A549 (cell line): ENCODE data around the gene LRRC2. TPM values are rescaled to one million over a fixed set of nuclear protein-coding genes. Genes with fewer than 3 reads are reported as not detected.

ENCODE experiments used
- ATAC-seq, 2 experiments: fragments of 200-7000 bp in 1 of 2; fragments of >200 bp in 1 of 2; cut with Nextera tagmentation in 1 of 2; cut with Tn5 transposase in 1 of 2; 3 replicates each; pipeline versions ENCODE4 v1.8.0 to v1.9.1; 2018 to 2020; ENCODE audit warnings: mild to moderate bottlenecking in 1 of 2, moderate library complexity in 1 of 2
- CTCF ChIA-PET: fragments of 300-600 bp; sonication (Branson Sonifier 250); formaldehyde crosslinking; extraction: SDS; loops from one replicate; lab custom pipeline; 2021; ENCODE audit warnings: antibody characterized with exemption, inconsistent platforms; lab: Yijun Ruan, JAX
- POLR2A ChIA-PET: fragments of 350-600 bp; formaldehyde crosslinking; extraction: SDS; loops from one replicate; lab custom pipeline; 2021; ENCODE audit warnings: antibody characterized with exemption, inconsistent platforms; lab: Yijun Ruan, JAX
- DNase-seq, 2 experiments: peaks; one replicate each; pipeline versions ENCODE4 v3.0.0 to v3.0.0-alpha.2; 2011 to 2016; ENCODE audit warnings: low read depth in 1 of 2, low spot score in 1 of 2
- FAIRE-seq: peaks from 2 replicates; lab custom pipeline; 2011; peaks lifted over from hg19 to GRCh38; lab: Jason Lieb, UNC
- H3K27ac ChIP-seq, 2 experiments: fragments of >200 bp; sonication (Bioruptor Twin); formaldehyde crosslinking; 3 replicates each; pipeline ENCODE4 v1.5.1; 2016 to 2017
- H3K4me1 ChIP-seq: fragments of >200 bp; sonication (Bioruptor Twin); formaldehyde crosslinking; 3 replicates; pipeline ENCODE4 v1.6.1; 2016
- H3K4me2 ChIP-seq: fragments of >200 bp; sonication (Bioruptor Twin); formaldehyde crosslinking; 3 replicates; pipeline ENCODE4 v1.6.1; 2016
- H3K4me3 ChIP-seq: fragments of >200 bp; sonication (Bioruptor Twin); formaldehyde crosslinking; 3 replicates; pipeline ENCODE4 v1.5.1; 2016
- H3K9me3 ChIP-seq: fragments of >200 bp; sonication (Bioruptor Twin); formaldehyde crosslinking; 3 replicates; pipeline ENCODE4 v1.6.1; 2016
- ATOH8 ChIP-seq: fragments of 250-450 bp; sonication (Bioruptor Pico); IDR thresholded peaks from 2 replicates; pipeline ENCODE4 v1.5.0; 2020; ENCODE audit warnings: low read depth, mild to moderate bottlenecking, moderate library complexity
- CBX8 ChIP-seq: fragments of 200-600 bp; sonication (generic); IDR thresholded peaks from 2 replicates; pipeline ENCODE4 v1.6.1; 2016
- CHD4 ChIP-seq: fragments of 200-600 bp; sonication (generic); IDR thresholded peaks from 2 replicates; pipeline ENCODE4 v1.6.1; 2016; ENCODE audit warnings: antibody characterized with exemption, mild to moderate bottlenecking, borderline replicate concordance
- CTCF ChIP-seq: fragments of >200 bp; sonication (Bioruptor Twin); formaldehyde crosslinking; IDR thresholded peaks from 3 replicates; pipeline ENCODE4 v1.5.1; 2016
- E2F6 ChIP-seq: IDR thresholded peaks from 2 replicates; pipeline ENCODE4 v1.6.1; 2012; ENCODE audit warnings: low read depth, borderline replicate concordance
- EP300 ChIP-seq, 2 experiments: fragments of >200 bp; sonication (Bioruptor Twin); formaldehyde crosslinking; IDR thresholded peaks; 2 replicates in 1 of 2; 3 replicates in 1 of 2; pipeline ENCODE4 v1.6.1; 2016 to 2017
- GATA3 ChIP-seq: IDR thresholded peaks from 2 replicates; pipeline ENCODE4 v1.6.1; 2012; ENCODE audit warnings: borderline replicate concordance
- HDAC2 ChIP-seq: fragments of 200-600 bp; sonication (generic); IDR thresholded peaks from 2 replicates; pipeline ENCODE4 v1.6.1; 2016
- HMGXB4 ChIP-seq: fragments of 250-450 bp; sonication (Bioruptor Pico); IDR thresholded peaks from 2 replicates; pipeline ENCODE4 v1.5.0; 2021; ENCODE audit warnings: mild to moderate bottlenecking, moderate library complexity, borderline replicate concordance
- JUNB ChIP-seq: fragments of >200 bp; sonication (Bioruptor Twin); formaldehyde crosslinking; IDR thresholded peaks from 2 replicates; pipeline ENCODE4 v1.6.1; 2016
- MAFK ChIP-seq: fragments of 450-650 bp; IDR thresholded peaks from 2 replicates; pipeline ENCODE4 v1.6.1; 2014; ENCODE audit not compliant: partially characterized antibody
- MAX ChIP-seq: IDR thresholded peaks from 2 replicates; pipeline ENCODE4 v1.6.1; 2012
- MAZ ChIP-seq: fragments of 150-350 bp; IDR thresholded peaks from 2 replicates; pipeline ENCODE4 v1.6.1; 2014; ENCODE audit warnings: antibody characterized with exemption, low read depth, low read length, borderline replicate concordance
- MYC ChIP-seq: IDR thresholded peaks from 2 replicates; pipeline ENCODE4 v1.6.1; 2012; ENCODE audit warnings: mild to moderate bottlenecking, inconsistent platforms, low read length, improper control_type of control experiment, borderline replicate concordance
- NFE2L2 ChIP-seq: fragments of 150-350 bp; conservative IDR thresholded peaks from 2 replicates; pipeline ENCODE4 v1.6.1; 2014; ENCODE audit warnings: low read length
- NPAS2 ChIP-seq: fragments of 250-450 bp; sonication (Bioruptor Pico); IDR thresholded peaks from 2 replicates; pipeline ENCODE4 v1.8.0; 2022; ENCODE audit warnings: mild to moderate bottlenecking, moderate library complexity, borderline replicate concordance
- PHF8 ChIP-seq: fragments of 200-600 bp; sonication (generic); IDR thresholded peaks from 2 replicates; pipeline ENCODE4 v1.6.1; 2016; ENCODE audit warnings: low read depth, mild to moderate bottlenecking, antibody characterized with exemption, moderate library complexity, borderline replicate concordance
- POLR2A ChIP-seq: IDR thresholded peaks from 2 replicates; pipeline ENCODE4 v1.6.1; 2012; ENCODE audit warnings: mild to moderate bottlenecking, low read length
- RAD21 ChIP-seq, 2 experiments: fragments of >200 bp in 1 of 2; sonication (Bioruptor Twin) in 1 of 2; formaldehyde crosslinking in 1 of 2; IDR thresholded peaks in 1 of 2; conservative IDR thresholded peaks in 1 of 2; 2 replicates in 1 of 2; 3 replicates in 1 of 2; pipeline ENCODE4 v1.6.1; 2012 to 2018; ENCODE audit warnings: inconsistent platforms in 1 of 2
- RNF2 ChIP-seq: fragments of 200-600 bp; sonication (generic); IDR thresholded peaks from 2 replicates; pipeline ENCODE4 v1.6.1; 2016; ENCODE audit warnings: low read depth, mild to moderate bottlenecking, antibody characterized with exemption, moderate library complexity, borderline replicate concordance
- SMC3 ChIP-seq: fragments of >200 bp; sonication (Bioruptor Twin); formaldehyde crosslinking; IDR thresholded peaks from 3 replicates; pipeline ENCODE4 v1.6.1; 2018; ENCODE audit warnings: inconsistent platforms
- SREBF2 ChIP-seq: fragments of 450-650 bp; IDR thresholded peaks from 2 replicates; pipeline ENCODE4 v1.6.1; 2014; ENCODE audit warnings: mild to moderate bottlenecking, moderate library complexity
- TP53 ChIP-seq: fragments of 250-450 bp; sonication (Bioruptor Pico); IDR thresholded peaks from 2 replicates; pipeline ENCODE4 v1.5.0; 2021; ENCODE audit warnings: mild to moderate bottlenecking, moderate library complexity
- ZNF302 ChIP-seq: fragments of 250-450 bp; sonication (Bioruptor Pico); IDR thresholded peaks from 2 replicates; pipeline ENCODE4 v1.9.0; 2021; ENCODE audit warnings: inconsistent platforms, mild to moderate bottlenecking, moderate library complexity
- ZSCAN20 ChIP-seq: fragments of 250-450 bp; sonication (Bioruptor Pico); IDR thresholded peaks from 2 replicates; pipeline ENCODE4 v1.8.0; 2022; ENCODE audit warnings: mild to moderate bottlenecking, moderate library complexity
- WGBS: methylation state at CpG from one replicate; pipeline ENCODE4 v1.1.6; 2017; ENCODE audit errors: missing lambda C conversion rate; 5-methylcytosine and 5-hydroxymethylcytosine counted together
- polyA plus RNA-seq, 4 experiments: library from polyadenylated mRNA; depleted of rRNA in 3 of 4; stranded (reverse); fragments of >200 nt; fragmentation: RNase III in 1 of 4; extraction: RNeasy Plus Mini Kit Qiagen cat#74134 plus additional on column Dnase treatment in 1 of 4; gene quantifications; 2 replicates in 3 of 4; 3 replicates in 1 of 4; pipeline ENCODE4 v1.2.3, GENCODE V29; 2011 to 2017

The LRRC2 gene
- polyA plus RNA-seq, 2 of the 4 experiments (the other 2 are of a cell fraction), result not detected

GRCh38 chr3:46537779-46538178 lies 28.3 kb downstream of the LRRC2 start:
- ChIA-PET CTCF (interaction anchor here (1.2 to 1.8 kb wide), 2 partner anchors 11 to 49 kb away, joined by 4 read pairs; no protein-coding TSS in a partner anchor), POLR2A (no interaction called here)
- DNase-seq (no peak), ATAC-seq (no peak), FAIRE-seq (no peak)
- Histone ChIP-seq H3K9me3 (no peaks in the 10 kb centered on the region), H3K4me3 (no peak overlapping the region), H3K4me2 (no peak overlapping the region), H3K4me1 (peaks cover 4% of the 10 kb centered on the region; the same call in 1 of the 3 replicates), H3K27ac (no peak overlapping the region)
- WGBS, result 64% methylated on average over 5 of the region's 5 CpGs
- TF ChIP-seq MAZ, result no peak
- no peak for TF ChIP-seq NFE2L2
- TF ChIP-seq RNF2, result no peak
- TF ChIP-seq MYC, result no peak
- no peak for TF ChIP-seq TP53
- TF ChIP-seq JUNB, result no peak
- TF ChIP-seq HMGXB4 (CRISPR knock-in tag), result no peak
- TF ChIP-seq ZNF302 (CRISPR knock-in tag), result no peak
- TF ChIP-seq NPAS2, result no peak
- TF ChIP-seq CBX8, result no peak
- no peak for TF ChIP-seq MAX
- TF ChIP-seq MAFK, result no peak
- no peak for TF ChIP-seq HDAC2
- no peak for TF ChIP-seq SMC3
- TF ChIP-seq E2F6, result no peak
- no peak for TF ChIP-seq ATOH8 (CRISPR knock-in tag)
- no peak for TF ChIP-seq CHD4
- no peak for TF ChIP-seq ZSCAN20 (CRISPR knock-in tag)

GRCh38 chr3:46537316-46537715 lies 28.8 kb downstream of the LRRC2 start:
- CTCF ChIA-PET, result interaction anchor here (1.5 to 1.8 kb wide), 2 partner anchors 12 to 21 kb away, joined by 3 to 4 read pairs; no protein-coding TSS in a partner anchor
- no peak for ATAC-seq

More at GRCh38 chr3:46537316-46537715, 28.8 kb downstream of the LRRC2 start:
- no peak overlapping the region for H3K4me3 ChIP-seq
- H3K27ac ChIP-seq, result no peak overlapping the region
- WGBS, result 0% methylated on average over 1 of the region's 1 CpG
- no peaks in the 10 kb centered on the region; the same call in 2 of the 3 replicates for H3K4me1 ChIP-seq
- POLR2A ChIA-PET, result no interaction called here
- TF ChIP-seq EP300 (IDR thresholded peaks at IDR 0.05) (no peak), NFE2L2 (no peak), POLR2A (no peak), PHF8 (no peak), MAFK (no peak), HMGXB4 (CRISPR knock-in tag) (no peak), RAD21 (conservative IDR thresholded peaks at IDR 0.05 in 1 of 2, IDR thresholded peaks at IDR 0.05 in 1 of 2) (no peak), SREBF2 (no peak), MAZ (no peak), ZSCAN20 (CRISPR knock-in tag) (no peak), GATA3 (no peak), CTCF (no peak)
- no peak for DNase-seq
- H3K9me3 ChIP-seq, result no peaks in the 10 kb centered on the region
- H3K4me2 ChIP-seq, result no peak overlapping the region
- FAIRE-seq, result no peak
